Neural cell (in vitro differentiated cells): Measurements from ENCODE around the gene LRIG2. TPM values are rescaled to one million over a fixed set of nuclear protein-coding genes. Genes with fewer than 3 reads are reported as not detected.

Experiments
- H2AFZ ChIP-seq: fragments of 200-600, 300-800 bp; sonication (generic), shearing (Covaris generic); 2 replicates; pipeline ENCODE4 v1.6.0; 2014; ENCODE audit warnings: low read depth, mild to moderate bottlenecking, antibody characterized with exemption, low read length, moderate library complexity
- H3F3A ChIP-seq: fragments of 200-600 bp; shearing (Covaris generic); 2 replicates; pipeline ENCODE4 v1.6.1; 2016; ENCODE audit warnings: mild to moderate bottlenecking, moderate library complexity, mixed read lengths, antibody characterized with exemption, low read length; ENCODE audit not compliant: insufficient read depth, poor library complexity, severe bottlenecking
- H3K27ac ChIP-seq: fragments of 200-600, 300-800 bp; sonication (generic), shearing (Covaris generic); 2 replicates; pipeline ENCODE4 v1.5.1; 2014; ENCODE audit warnings: mild to moderate bottlenecking, low read length, moderate library complexity
- H3K27me3 ChIP-seq: fragments of 300-800, 200-600 bp; sonication (generic), shearing (Covaris generic); 2 replicates; pipeline ENCODE4 v1.6.0; 2014; ENCODE audit warnings: mild to moderate bottlenecking, low read depth, low read length, moderate library complexity; ENCODE audit not compliant: insufficient read depth
- H3K36me3 ChIP-seq: fragments of 300-800, 200-600 bp; sonication (generic), shearing (Covaris generic); 2 replicates; pipeline ENCODE4 v1.5.1; 2014; ENCODE audit warnings: mild to moderate bottlenecking, antibody characterized with exemption, low read length, moderate library complexity; ENCODE audit not compliant: insufficient read depth
- H3K4me2 ChIP-seq: fragments of 300-800, 200-600 bp; sonication (generic), shearing (Covaris generic); 2 replicates; pipeline ENCODE4 v1.6.0; 2014; ENCODE audit warnings: mild to moderate bottlenecking, low read length
- H3K4me3 ChIP-seq: fragments of 300-800, 200-600 bp; sonication (generic), shearing (Covaris generic); 2 replicates; pipeline ENCODE4 v1.5.1; 2014; ENCODE audit warnings: mild to moderate bottlenecking, low read length, moderate library complexity
- H3K79me2 ChIP-seq: fragments of 200-600 bp; shearing (Covaris generic); replicated peaks from 2 replicates; pipeline ENCODE4 v1.6.0; 2014; ENCODE audit warnings: mild to moderate bottlenecking, low read length, moderate library complexity; ENCODE audit not compliant: insufficient read depth
- H3K9ac ChIP-seq: fragments of 300-800, 200-600 bp; sonication (generic), shearing (Covaris generic); 2 replicates; pipeline ENCODE4 v1.6.1; 2016; ENCODE audit warnings: mild to moderate bottlenecking, low read length, mixed read lengths
- H3K9me2 ChIP-seq: fragments of 200-600 bp; shearing (Covaris generic); 2 replicates; pipeline ENCODE4 v1.6.1; 2016; ENCODE audit warnings: mild to moderate bottlenecking, low read length, mixed read lengths; ENCODE audit not compliant: insufficient read depth
- H3K9me3 ChIP-seq: fragments of 200-600, 300-800 bp; sonication (generic), shearing (Covaris generic); 2 replicates; pipeline ENCODE4 v1.6.1; 2016; ENCODE audit warnings: mild to moderate bottlenecking, mixed run types, low read length, moderate library complexity, mixed read lengths
- H4K20me1 ChIP-seq: fragments of 200-600 bp; shearing (Covaris generic); 2 replicates; pipeline ENCODE4 v1.6.1; 2016; ENCODE audit warnings: mild to moderate bottlenecking, mixed run types; ENCODE audit not compliant: insufficient read depth
- CTCF ChIP-seq: fragments of 450-650 bp; IDR thresholded peaks from 2 replicates; pipeline ENCODE4 v1.5.1; 2014; ENCODE audit warnings: antibody characterized with exemption, mild to moderate bottlenecking, moderate library complexity; ENCODE audit not compliant: poor library complexity, severe bottlenecking
- EP300 ChIP-seq: fragments of 450-650 bp; conservative IDR thresholded peaks from 2 replicates; pipeline ENCODE4 v1.6.1; 2014; ENCODE audit warnings: antibody characterized with exemption, mild to moderate bottlenecking, moderate library complexity; ENCODE audit not compliant: poor library complexity, severe bottlenecking
- EZH2 ChIP-seq: fragments of 200-600, 300-800 bp; shearing (Covaris generic), sonication (generic); IDR thresholded peaks from 2 replicates; pipeline ENCODE4 v1.6.1; 2014; ENCODE audit warnings: antibody characterized with exemption, low read length, borderline replicate concordance, mild to moderate bottlenecking; ENCODE audit not compliant: insufficient read depth, poor library complexity, severe bottlenecking
- MXI1 ChIP-seq: fragments of 450-650 bp; conservative IDR thresholded peaks from 2 replicates; pipeline ENCODE4 v1.6.1; 2014; ENCODE audit warnings: antibody characterized with exemption, mild to moderate bottlenecking; ENCODE audit not compliant: poor library complexity, severe bottlenecking
- POLR2AphosphoS5 ChIP-seq: IDR thresholded peaks from 2 replicates; pipeline ENCODE4 v1.6.1; 2012
- RAD21 ChIP-seq: fragments of 450-650 bp; conservative IDR thresholded peaks from 2 replicates; pipeline ENCODE4 v1.6.1; 2014; ENCODE audit warnings: antibody characterized with exemption, mild to moderate bottlenecking, moderate library complexity
- REST ChIP-seq: IDR thresholded peaks from 2 replicates; pipeline ENCODE4 v1.6.1; 2012; ENCODE audit warnings: borderline replicate concordance
- SMC3 ChIP-seq: fragments of 450-650 bp; conservative IDR thresholded peaks from 2 replicates; pipeline ENCODE4 v1.6.1; 2014; ENCODE audit warnings: antibody characterized with exemption, mild to moderate bottlenecking, moderate library complexity; ENCODE audit not compliant: poor library complexity
- TAF1 ChIP-seq: IDR thresholded peaks from 2 replicates; pipeline ENCODE4 v1.6.1; 2012; ENCODE audit warnings: low read depth
- polyA plus RNA-seq: library from polyadenylated mRNA; depleted of rRNA; stranded (reverse); fragments of >200 nt; gene quantifications from 2 replicates; pipeline ENCODE4 v1.2.3, GENCODE V29; 2014

Gene LRIG2
- polyA plus RNA-seq, 1 donor from 2014 or later = 11.1 TPM

- Histone ChIP-seq H3K9me2 (no peaks in the 10 kb centered on the region), H4K20me1 (no peaks in the 10 kb centered on the region), H3K27me3 (no peaks in the 10 kb centered on the region), H3K9me3 (no peaks in the 10 kb centered on the region), H3K4me2 (no peak overlapping the region), H3K79me2 (no peaks in the 10 kb centered on the region), H3K4me3 (no peak overlapping the region), H2AFZ (no peak overlapping the region), H3K27ac (no peak overlapping the region), H3F3A (no peaks in the 10 kb centered on the region), H3K9ac (no peak overlapping the region), H3K36me3 (no peaks in the 10 kb centered on the region)
- no peak for TF ChIP-seq REST
- no peak for TF ChIP-seq MXI1
- TF ChIP-seq EZH2 = no peak
- TF ChIP-seq POLR2AphosphoS5 = no peak
- TF ChIP-seq CTCF = no peak
- no peak for TF ChIP-seq SMC3
- TF ChIP-seq RAD21 = no peak
- no peak for TF ChIP-seq EP300
- TF ChIP-seq TAF1 = no peak
Observed at GRCh38 chr1:113140176-113140575, 67.2 kb downstream of the LRIG2 start.

DNA sequence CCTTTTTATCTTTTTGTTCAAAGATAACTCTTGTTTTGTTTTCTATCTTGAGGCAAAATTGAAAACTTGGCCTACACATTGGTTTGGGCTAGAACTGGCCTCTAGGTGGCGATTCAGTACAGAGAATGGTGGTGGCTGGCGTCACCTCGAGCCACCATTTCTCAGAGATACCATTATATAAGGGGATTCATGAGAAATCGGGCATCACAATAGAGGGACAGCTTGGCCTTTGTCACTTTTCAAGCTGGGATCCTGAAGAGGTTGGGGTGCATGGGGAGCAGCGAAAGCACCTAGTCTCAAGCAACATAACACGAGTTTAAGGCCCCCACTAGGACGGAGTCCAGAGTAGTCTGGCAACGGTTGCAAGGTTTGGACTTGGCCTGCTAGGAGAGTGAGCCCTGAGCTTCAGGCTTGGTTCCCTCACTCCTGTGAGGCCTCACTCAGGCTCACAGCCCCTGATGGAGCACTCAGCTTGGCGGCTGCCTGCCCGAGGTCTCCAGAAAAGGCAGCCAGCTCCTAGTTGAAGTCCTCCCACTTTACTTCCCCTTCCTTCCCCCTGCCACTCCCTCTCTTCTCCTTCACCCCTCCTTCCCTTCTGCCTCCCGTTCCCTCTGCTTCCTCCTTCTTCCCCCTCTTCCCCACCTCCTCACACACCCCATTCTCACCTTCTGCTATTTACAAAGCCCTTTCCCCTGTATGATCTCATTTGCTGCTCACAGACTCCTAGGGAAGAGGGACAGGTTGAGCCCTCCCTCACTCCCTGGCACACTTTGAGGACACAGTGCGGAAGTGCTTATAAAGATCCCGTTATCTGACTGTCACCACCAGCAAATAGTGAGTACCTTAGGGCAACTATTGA, 67.8 kb downstream of the LRIG2 start:
- no peaks in the 10 kb centered on the region for H3K79me2 ChIP-seq
- TF ChIP-seq SMC3 (peak; percentile 98), EZH2 (no peak), RAD21 (peak; percentile 98), CTCF (peak; percentile 96), MXI1 (peak; percentile 26), EP300 (no peak), POLR2AphosphoS5 (no peak), TAF1 (no peak), REST (no peak)
- H3K36me3 ChIP-seq = no peaks in the 10 kb centered on the region
- no peak overlapping the region for H3K4me3 ChIP-seq
- H3K9me3 ChIP-seq = no peaks in the 10 kb centered on the region
- no peak overlapping the region for H3K4me2 ChIP-seq
- H4K20me1 ChIP-seq = no peaks in the 10 kb centered on the region
- no peak overlapping the region for H3K27ac ChIP-seq
- H2AFZ ChIP-seq = peak overlapping the region; percentile 36
- H3K9ac ChIP-seq = no peak overlapping the region
- no peaks in the 10 kb centered on the region for H3K27me3 ChIP-seq
- no peaks in the 10 kb centered on the region for H3K9me2 ChIP-seq
- H3F3A ChIP-seq = no peaks in the 10 kb centered on the region
